ENCODE results near the gene PAM. TPM values are rescaled to one million over a fixed set of nuclear protein-coding genes. Genes with fewer than 3 reads are reported as not detected.

Gene PAM
- total RNA-seq, 1 experiment from 2014 or later = 131 TPM

- Histone ChIP-seq H3K27me3 (ENCODE audit: control insufficient read depth, insufficient read depth, low read length) (no peaks in the 10 kb centered on the region), H3K36me3 (ENCODE audit: control insufficient read depth, insufficient read depth, low read length) (no peaks in the 10 kb centered on the region), H3K27ac (ENCODE audit: low read length) (no peak overlapping the region), H3K4me3 (ENCODE audit: low read depth in 2 of 2, low read length in 2 of 2) (no peak overlapping the region), H3K4me1 (ENCODE audit: control insufficient read depth, insufficient read depth, low read length) (no peaks in the 10 kb centered on the region), H3K9me3 (ENCODE audit: control insufficient read depth, insufficient read depth, low read depth, low read length) (no peaks in the 10 kb centered on the region)
- no peak for ATAC-seq
- BruUV-seq (replicated peaks) = no TSS peak
- CTCF ChIA-PET = no interaction called here
- in situ Hi-C loops (cut with HindIII; ENCODE audit: low pct_unique_long_range_greater_than_20kb, low sequenced_read_pairs) (no loop called here), intact Hi-C loops (cut with micrococcal nuclease; ENCODE audit: unreplicated experiment) (loop anchor here (5.0 kb wide), 1 partner anchor 253 kb away; no protein-coding TSS in a partner anchor)
- no peak for DNase-seq (ENCODE audit: low read depth, low spot score)
- TF ChIP-seq CTCF (IDR thresholded peaks at IDR 0.05) = no peak
- POLR2A ChIA-PET = no interaction called here
These were observed 279.7 kb downstream of the PAM start for GRCh38 chr5:103034662-103035392.

GRCh38 chr5:103035701-103036100 is 280.6 kb downstream of the PAM start:
- intact Hi-C loops (cut with micrococcal nuclease; ENCODE audit: unreplicated experiment) = loop anchor here (5.0 kb wide), 1 partner anchor 253 kb away; no protein-coding TSS in a partner anchor
- no peak for DNase-seq (ENCODE audit: low read depth, low spot score)
- Histone ChIP-seq H3K4me3 (ENCODE audit: low read depth in 2 of 2, low read length in 2 of 2) (no peak overlapping the region), H3K27ac (ENCODE audit: low read length) (no peak overlapping the region), H3K9me3 (ENCODE audit: control insufficient read depth, insufficient read depth, low read depth, low read length) (no peaks in the 10 kb centered on the region), H3K27me3 (ENCODE audit: control insufficient read depth, insufficient read depth, low read length) (no peaks in the 10 kb centered on the region), H3K4me1 (ENCODE audit: control insufficient read depth, insufficient read depth, low read length) (no peaks in the 10 kb centered on the region), H3K36me3 (ENCODE audit: control insufficient read depth, insufficient read depth, low read length) (no peaks in the 10 kb centered on the region)
- no TSS peak for BruUV-seq (replicated peaks)
- in situ Hi-C loops (cut with HindIII; ENCODE audit: low pct_unique_long_range_greater_than_20kb, low sequenced_read_pairs) = no loop called here
- ChIA-PET CTCF (no interaction called here), POLR2A (no interaction called here)
- TF ChIP-seq REST (IDR thresholded peaks at IDR 0.05; ENCODE audit: insufficient read depth in 1 of 2, low read depth in 2 of 2, low read length in 1 of 2) (no peak), SIN3A (IDR thresholded peaks at IDR 0.05; ENCODE audit: borderline replicate concordance, insufficient read depth, low read depth, low read length) (no peak), POLR2AphosphoS5 (IDR thresholded peaks at IDR 0.05; ENCODE audit: low read depth, low read length) (no peak), TCF7L2 (IDR thresholded peaks at IDR 0.05; ENCODE audit: low read depth, low read length) (no peak), CTCF (IDR thresholded peaks at IDR 0.05) (no peak)
- no peak for ATAC-seq

All from Panc1 (cell line).